GM12878 (cell line): ENCODE measurements around the gene ZBTB9. TPM values are rescaled to one million over a fixed set of nuclear protein-coding genes. Genes with fewer than 3 reads are reported as not detected.
A peak's percentile ranks its signal among the peaks of the same experiment; 100 is the strongest.

ENCODE experiments used
- ATF3 ChIP-seq: IDR thresholded peaks from 2 replicates; pipeline ENCODE4 v1.6.1; 2011; ENCODE audit warnings: low read depth, mild to moderate bottlenecking, low read length, moderate library complexity, borderline replicate concordance; ENCODE audit errors: extremely low read depth
- CEBPB ChIP-seq, 2 experiments: fragments of 150-350 bp in 1 of 2; IDR thresholded peaks; 2 replicates each; pipeline ENCODE4 v1.6.1; 2012 to 2014; ENCODE audit warnings: low read depth in 2 of 2, low read length in 2 of 2, borderline replicate concordance in 1 of 2, inconsistent platforms in 1 of 2
- CHD2 ChIP-seq: IDR thresholded peaks from 2 replicates; pipeline ENCODE4 v1.6.1; 2011; ENCODE audit warnings: low read depth, low read length, improper control_type of control experiment, borderline replicate concordance
- HDGF ChIP-seq: fragments of 450-650 bp; IDR thresholded peaks from 2 replicates; pipeline ENCODE4 v1.6.1; 2016; ENCODE audit warnings: antibody characterized with exemption
- MLLT1 ChIP-seq: fragments of 450-650 bp; IDR thresholded peaks from 2 replicates; pipeline ENCODE4 v1.6.1; 2016; ENCODE audit warnings: mild to moderate bottlenecking
- MYC ChIP-seq: IDR thresholded peaks from 2 replicates; pipeline ENCODE4 v1.6.1; 2011; ENCODE audit warnings: mild to moderate bottlenecking, low read length, moderate library complexity, inconsistent platforms; ENCODE audit not compliant: insufficient read depth, insufficient replicate concordance, insufficient read length, severe bottlenecking
- RAD21 ChIP-seq: IDR thresholded peaks from 2 replicates; pipeline ENCODE4 v1.6.1; 2011; ENCODE audit warnings: mild to moderate bottlenecking, low read depth, low read length, moderate library complexity; ENCODE audit not compliant: insufficient read depth
- REST ChIP-seq: IDR thresholded peaks from 2 replicates; pipeline ENCODE4 v1.6.1; 2012; ENCODE audit warnings: mild to moderate bottlenecking, low read depth, low read length
- SMARCA5 ChIP-seq: fragments of 450-650 bp; IDR thresholded peaks from 2 replicates; pipeline ENCODE4 v1.6.1; 2017; ENCODE audit warnings: mild to moderate bottlenecking
- TARDBP ChIP-seq: IDR thresholded peaks from 2 replicates; pipeline ENCODE4 v1.6.1; 2016; ENCODE audit warnings: borderline replicate concordance
- ZNF687 ChIP-seq: fragments of 450-650 bp; IDR thresholded peaks from 2 replicates; pipeline ENCODE4 v1.6.1; 2017; ENCODE audit warnings: mild to moderate bottlenecking, moderate library complexity
- polyA plus RNA-seq, 11 experiments: library from polyadenylated mRNA; depleted of rRNA in 4 of 11; unstranded in 6 of 11; stranded (reverse) in 5 of 11; fragments of >200 nt; fragmentation: Nextera tagmentation in 4 of 11; fragmentation: Illumina TruSeq in 1 of 11; extraction: Ambion mirVana in 4 of 11; extraction: Trizol in 1 of 11; gene quantifications; 1 replicate in 1 of 11; 2 replicates in 10 of 11; pipeline versions ENCODE4 v1.2.1 to v1.2.3, GENCODE V29; 2011 to 2016; ENCODE audit warnings: inconsistent platforms in 2 of 11, missing spikeins in 2 of 11, low read depth in 1 of 11
- total RNA-seq, 4 experiments: library from RNA; depleted of rRNA in 3 of 4; stranded (reverse); fragments of >200 nt in 3 of 4; fragmentation: Illumina TruSeq in 1 of 4; extraction: Trizol in 1 of 4; gene quantifications; 2 replicates each; pipeline versions ENCODE4 v1.2.1 to v1.2.3, GENCODE V29; 2013 to 2021
- TF ChIP-seq, protein P1 (sequence below): IDR thresholded peaks from 2 replicates; pipeline ENCODE4 v1.6.1; 2012; ENCODE audit warnings: low read depth, low read length, improper control_type of control experiment
- TF ChIP-seq, protein P2 (sequence below): fragments of 150-350 bp; IDR thresholded peaks from 2 replicates; pipeline ENCODE4 v1.6.1; 2014; ENCODE audit warnings: mild to moderate bottlenecking, low read depth, low read length
- TF ChIP-seq, protein P3 (sequence below): fragments of 450-650 bp; IDR thresholded peaks from 2 replicates; pipeline ENCODE4 v1.6.1; 2017; ENCODE audit warnings: borderline replicate concordance

Gene ZBTB9
- total and polyA plus RNA-seq, 10 of the 15 experiments (the other 5 are each of a cell fraction or from before 2014, with no cell fraction given): 1.5 to 12.7 (median 6.9) TPM

GRCh38 chr6:33417128-33417902 is 37.1 kb upstream of the ZBTB9 start (continued):
- no peak for TF ChIP-seq REST
- no peak for TF ChIP-seq ATF3
- TF ChIP-seq CHD2: no peak
- TF ChIP-seq SMARCA5: peak; percentile 15; the same call in 1 of the 2 replicates
- peak; percentile 32; the same call in 1 of the 2 replicates for TF ChIP-seq ZNF687
- no peak for TF ChIP-seq TARDBP
- no peak for TF ChIP-seq MLLT1
- no peak for TF ChIP-seq MYC
- TF ChIP-seq, protein P1, sequence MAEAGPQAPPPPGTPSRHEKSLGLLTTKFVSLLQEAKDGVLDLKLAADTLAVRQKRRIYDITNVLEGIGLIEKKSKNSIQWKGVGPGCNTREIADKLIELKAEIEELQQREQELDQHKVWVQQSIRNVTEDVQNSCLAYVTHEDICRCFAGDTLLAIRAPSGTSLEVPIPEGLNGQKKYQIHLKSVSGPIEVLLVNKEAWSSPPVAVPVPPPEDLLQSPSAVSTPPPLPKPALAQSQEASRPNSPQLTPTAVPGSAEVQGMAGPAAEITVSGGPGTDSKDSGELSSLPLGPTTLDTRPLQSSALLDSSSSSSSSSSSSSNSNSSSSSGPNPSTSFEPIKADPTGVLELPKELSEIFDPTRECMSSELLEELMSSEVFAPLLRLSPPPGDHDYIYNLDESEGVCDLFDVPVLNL: no peak
- no peak for TF ChIP-seq CEBPB (IDR thresholded peaks at IDR 0.05; ENCODE audit: borderline replicate concordance in 1 of 2, low read depth in 2 of 2, low read length in 2 of 2)
- no peak for TF ChIP-seq HDGF
- TF ChIP-seq RAD21: no peak
- TF ChIP-seq, protein P2, sequence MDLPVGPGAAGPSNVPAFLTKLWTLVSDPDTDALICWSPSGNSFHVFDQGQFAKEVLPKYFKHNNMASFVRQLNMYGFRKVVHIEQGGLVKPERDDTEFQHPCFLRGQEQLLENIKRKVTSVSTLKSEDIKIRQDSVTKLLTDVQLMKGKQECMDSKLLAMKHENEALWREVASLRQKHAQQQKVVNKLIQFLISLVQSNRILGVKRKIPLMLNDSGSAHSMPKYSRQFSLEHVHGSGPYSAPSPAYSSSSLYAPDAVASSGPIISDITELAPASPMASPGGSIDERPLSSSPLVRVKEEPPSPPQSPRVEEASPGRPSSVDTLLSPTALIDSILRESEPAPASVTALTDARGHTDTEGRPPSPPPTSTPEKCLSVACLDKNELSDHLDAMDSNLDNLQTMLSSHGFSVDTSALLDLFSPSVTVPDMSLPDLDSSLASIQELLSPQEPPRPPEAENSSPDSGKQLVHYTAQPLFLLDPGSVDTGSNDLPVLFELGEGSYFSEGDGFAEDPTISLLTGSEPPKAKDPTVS: no peak
- TF ChIP-seq, protein P3, sequence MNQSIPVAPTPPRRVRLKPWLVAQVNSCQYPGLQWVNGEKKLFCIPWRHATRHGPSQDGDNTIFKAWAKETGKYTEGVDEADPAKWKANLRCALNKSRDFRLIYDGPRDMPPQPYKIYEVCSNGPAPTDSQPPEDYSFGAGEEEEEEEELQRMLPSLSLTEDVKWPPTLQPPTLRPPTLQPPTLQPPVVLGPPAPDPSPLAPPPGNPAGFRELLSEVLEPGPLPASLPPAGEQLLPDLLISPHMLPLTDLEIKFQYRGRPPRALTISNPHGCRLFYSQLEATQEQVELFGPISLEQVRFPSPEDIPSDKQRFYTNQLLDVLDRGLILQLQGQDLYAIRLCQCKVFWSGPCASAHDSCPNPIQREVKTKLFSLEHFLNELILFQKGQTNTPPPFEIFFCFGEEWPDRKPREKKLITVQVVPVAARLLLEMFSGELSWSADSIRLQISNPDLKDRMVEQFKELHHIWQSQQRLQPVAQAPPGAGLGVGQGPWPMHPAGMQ: no peak
